Fibroblast of lung (primary cell): ENCODE data around the gene VSTM5.

ENCODE experiments used
- EZH2 ChIP-seq: IDR thresholded peaks from 2 replicates; pipeline ENCODE4 v1.5.1; 2012; ENCODE audit warnings: low read length, control low read depth, mild to moderate bottlenecking; ENCODE audit errors: missing control alignments
- TF ChIP-seq, protein P1 (sequence below), 2 donors: IDR thresholded peaks in 1 of 2; conservative IDR thresholded peaks in 1 of 2; 1 replicate in 1 of 2; 2 replicates in 1 of 2; pipeline ENCODE4 v1.5.1; 2011 to 2012; ENCODE audit warnings: low read length in 2 of 2, control low read depth in 1 of 2, inconsistent platforms in 1 of 2, low read depth in 1 of 2, mild to moderate bottlenecking in 1 of 2

DNA sequence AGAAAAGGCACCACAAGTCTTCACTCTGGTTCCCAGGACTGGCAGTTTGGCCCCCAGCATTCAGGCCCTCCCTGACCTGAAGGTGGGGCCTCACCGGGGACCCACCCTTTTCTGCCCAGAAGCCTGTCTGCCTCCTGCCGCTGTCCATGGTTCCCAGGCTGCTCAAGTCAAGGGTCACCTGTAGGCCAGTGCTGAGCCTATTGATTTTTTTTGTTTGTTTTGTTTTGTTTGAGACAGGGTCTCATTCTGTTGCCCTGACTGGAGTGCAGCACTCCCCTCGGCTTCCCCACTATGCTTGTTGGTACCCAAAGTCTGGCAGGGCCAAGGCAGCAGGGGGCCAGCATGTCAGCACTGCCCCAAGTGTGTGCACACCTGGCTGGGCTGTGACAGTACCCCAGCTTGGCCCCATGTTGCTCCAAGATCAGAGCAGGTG is 77.4 kb downstream of the VSTM5 start:
- TF ChIP-seq, protein P1, sequence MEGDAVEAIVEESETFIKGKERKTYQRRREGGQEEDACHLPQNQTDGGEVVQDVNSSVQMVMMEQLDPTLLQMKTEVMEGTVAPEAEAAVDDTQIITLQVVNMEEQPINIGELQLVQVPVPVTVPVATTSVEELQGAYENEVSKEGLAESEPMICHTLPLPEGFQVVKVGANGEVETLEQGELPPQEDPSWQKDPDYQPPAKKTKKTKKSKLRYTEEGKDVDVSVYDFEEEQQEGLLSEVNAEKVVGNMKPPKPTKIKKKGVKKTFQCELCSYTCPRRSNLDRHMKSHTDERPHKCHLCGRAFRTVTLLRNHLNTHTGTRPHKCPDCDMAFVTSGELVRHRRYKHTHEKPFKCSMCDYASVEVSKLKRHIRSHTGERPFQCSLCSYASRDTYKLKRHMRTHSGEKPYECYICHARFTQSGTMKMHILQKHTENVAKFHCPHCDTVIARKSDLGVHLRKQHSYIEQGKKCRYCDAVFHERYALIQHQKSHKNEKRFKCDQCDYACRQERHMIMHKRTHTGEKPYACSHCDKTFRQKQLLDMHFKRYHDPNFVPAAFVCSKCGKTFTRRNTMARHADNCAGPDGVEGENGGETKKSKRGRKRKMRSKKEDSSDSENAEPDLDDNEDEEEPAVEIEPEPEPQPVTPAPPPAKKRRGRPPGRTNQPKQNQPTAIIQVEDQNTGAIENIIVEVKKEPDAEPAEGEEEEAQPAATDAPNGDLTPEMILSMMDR (conservative IDR thresholded peaks at IDR 0.05 in 1 of 2, IDR thresholded peaks at IDR 0.05 in 1 of 2; ENCODE audit: low read depth in 1 of 2, low read length in 2 of 2), result no peak
- TF ChIP-seq EZH2, result no peak
